GM12878 (cell line): ENCODE results near the gene ENOX1. TPM values are rescaled to one million over a fixed set of nuclear protein-coding genes. Genes with fewer than 3 reads are reported as not detected.

ENCODE experiments used
- ATAC-seq: fragments of 200-7000 bp; cut with Tn5 transposase; 3 replicates; pipeline ENCODE4 v1.9.1; 2020; ENCODE audit warnings: mild to moderate bottlenecking, moderate library complexity
- BruUV-seq: library from RNA; stranded (reverse); fragments of 400-500 nt; replicated peaks from 2 replicates; lab custom pipeline; 2021; lab: Mats Ljungman, UMichigan
- CTCF ChIA-PET: fragments of 300-600 bp; sonication (Branson Sonifier 250); formaldehyde crosslinking; extraction: SDS; loops from one replicate; lab custom pipeline; 2021; ENCODE audit warnings: inconsistent platforms; lab: Yijun Ruan, JAX
- POLR2A ChIA-PET: fragments of 350-600 bp; formaldehyde crosslinking; extraction: SDS; loops from one replicate; lab custom pipeline; 2021; ENCODE audit warnings: inconsistent platforms; lab: Charles Lee
- RAD21 ChIA-PET: fragments of 300-600 bp; sonication (Branson Sonifier 250); formaldehyde crosslinking; loops from one replicate; lab custom pipeline; 2023; ENCODE audit warnings: antibody characterized with exemption; ENCODE audit not compliant: unreplicated experiment; lab: Charles Lee
- SMC1A ChIA-PET: fragments of 300-600 bp; sonication (Branson Sonifier 250); formaldehyde crosslinking; loops from one replicate; lab custom pipeline; 2023; ENCODE audit not compliant: unreplicated experiment, uncharacterized antibody; lab: Charles Lee
- DNase-seq: peaks from one replicate; pipeline ENCODE4 v3.0.0-alpha.2; 2011; ENCODE audit warnings: low read depth, low spot score
- FAIRE-seq: peaks from 3 replicates; lab custom pipeline; 2011; peaks lifted over from hg19 to GRCh38; lab: Jason Lieb, UNC
- H2AFZ ChIP-seq: 2 replicates; pipeline ENCODE4 v1.6.0; 2011; ENCODE audit warnings: low read depth, low read length, control low read depth; ENCODE audit not compliant: control insufficient read depth
- H3K27ac ChIP-seq: 2 replicates; pipeline ENCODE4 v1.5.1; 2011; ENCODE audit warnings: control low read depth; ENCODE audit not compliant: control insufficient read depth, insufficient read depth
- H3K27me3 ChIP-seq, 2 experiments: replicated peaks in 1 of 2; 2 replicates each; pipeline versions ENCODE4 v1.6.0 to v1.6.1; 2011; ENCODE audit warnings: low read length in 1 of 2; ENCODE audit not compliant: control insufficient read depth in 2 of 2, insufficient read depth in 2 of 2
- H3K36me3 ChIP-seq, 2 experiments: 2 replicates each; pipeline ENCODE4 v1.5.1; 2011; ENCODE audit warnings: low read length in 1 of 2; ENCODE audit not compliant: control insufficient read depth in 2 of 2, insufficient read depth in 2 of 2
- H3K4me1 ChIP-seq: 2 replicates; pipeline ENCODE4 v1.6.1; 2011; ENCODE audit warnings: mild to moderate bottlenecking, low read length, moderate library complexity, mixed read lengths; ENCODE audit not compliant: control insufficient read depth, insufficient read depth
- H3K4me2 ChIP-seq: 2 replicates; pipeline ENCODE4 v1.6.0; 2011; ENCODE audit warnings: control low read depth; ENCODE audit not compliant: control insufficient read depth, insufficient read depth
- H3K4me3 ChIP-seq: fragments of 200-600 bp; sonication (generic); 2 replicates; pipeline ENCODE4 v1.5.1; 2016
- H3K79me2 ChIP-seq: 2 replicates; pipeline ENCODE4 v1.6.0; 2011; ENCODE audit warnings: low read length; ENCODE audit not compliant: control insufficient read depth, insufficient read depth
- H3K9ac ChIP-seq: 2 replicates; pipeline ENCODE4 v1.8.0; 2011; ENCODE audit warnings: low read length, control low read depth, mixed read lengths; ENCODE audit not compliant: control insufficient read depth, insufficient read depth
- H3K9me3 ChIP-seq: replicated peaks from 3 replicates; pipeline ENCODE4 v1.5.1; 2011; ENCODE audit warnings: mild to moderate bottlenecking, low read length; ENCODE audit not compliant: control insufficient read depth, insufficient read depth
- H4K20me1 ChIP-seq: 2 replicates; pipeline ENCODE4 v1.6.0; 2011; ENCODE audit not compliant: control insufficient read depth, insufficient read depth
- BHLHE40 ChIP-seq, 2 experiments: fragments of 450-650 bp in 1 of 2; IDR thresholded peaks; 2 replicates each; pipeline ENCODE4 v1.6.1; 2011 to 2017; ENCODE audit warnings: low read depth in 2 of 2, borderline replicate concordance in 1 of 2, improper control_type of control experiment in 1 of 2, low read length in 1 of 2, mild to moderate bottlenecking in 1 of 2
- BRCA1 ChIP-seq: IDR thresholded peaks from 2 replicates; pipeline ENCODE4 v1.6.1; 2011; ENCODE audit warnings: low read depth, low read length, improper control_type of control experiment
- GATAD2B ChIP-seq: fragments of 450-650 bp; conservative IDR thresholded peaks from 2 replicates; pipeline ENCODE4 v1.6.1; 2017; ENCODE audit warnings: low read depth, mild to moderate bottlenecking, moderate library complexity
- HDAC2 ChIP-seq: fragments of 200-600 bp; sonication (generic); IDR thresholded peaks from 2 replicates; pipeline ENCODE4 v1.6.1; 2017
- HDAC6 ChIP-seq: fragments of 200-600 bp; sonication (generic); IDR thresholded peaks from one replicate; pipeline ENCODE4 v1.8.0; 2017; ENCODE audit warnings: antibody characterized with exemption; ENCODE audit not compliant: unreplicated experiment
- HDGF ChIP-seq: fragments of 450-650 bp; IDR thresholded peaks from 2 replicates; pipeline ENCODE4 v1.6.1; 2016; ENCODE audit warnings: antibody characterized with exemption
- KDM1A ChIP-seq: fragments of 200-600 bp; sonication (generic); IDR thresholded peaks from 2 replicates; pipeline ENCODE4 v1.6.1; 2016; ENCODE audit warnings: borderline replicate concordance
- NFYA ChIP-seq: IDR thresholded peaks from 2 replicates; pipeline ENCODE4 v1.6.1; 2011; ENCODE audit warnings: low read depth, mild to moderate bottlenecking, low read length, improper control_type of control experiment, borderline replicate concordance
- NR2C1 ChIP-seq: fragments of 450-650 bp; IDR thresholded peaks from 2 replicates; pipeline ENCODE4 v1.6.1; 2017; ENCODE audit warnings: antibody characterized with exemption, mild to moderate bottlenecking, moderate library complexity
- PAX8 ChIP-seq: fragments of 450-650 bp; IDR thresholded peaks from 2 replicates; pipeline ENCODE4 v1.6.1; 2017; ENCODE audit warnings: mild to moderate bottlenecking, moderate library complexity
- PML ChIP-seq: IDR thresholded peaks from 2 replicates; pipeline ENCODE4 v1.6.1; 2012; ENCODE audit warnings: low read length, inconsistent platforms
- POLR2AphosphoS2 ChIP-seq: IDR thresholded peaks from 2 replicates; pipeline ENCODE4 v1.6.1; 2011; ENCODE audit warnings: low read depth, mild to moderate bottlenecking, low read length, improper control_type of control experiment, moderate library complexity
- POLR2AphosphoS5 ChIP-seq: IDR thresholded peaks from 2 replicates; pipeline ENCODE4 v1.6.1; 2011; ENCODE audit warnings: mild to moderate bottlenecking, low read length, inconsistent platforms
- POU2F2 ChIP-seq: IDR thresholded peaks from 3 replicates; pipeline ENCODE4 v1.6.1; 2011; ENCODE audit warnings: low read depth, mild to moderate bottlenecking, low read length, borderline replicate concordance
- RFX5 ChIP-seq: IDR thresholded peaks from 2 replicates; pipeline ENCODE4 v1.6.1; 2011; ENCODE audit warnings: low read depth, low read length, improper control_type of control experiment
- SKIL ChIP-seq: fragments of 450-650 bp; IDR thresholded peaks from 2 replicates; pipeline ENCODE4 v1.6.1; 2017; ENCODE audit warnings: mild to moderate bottlenecking, low read depth, inconsistent platforms; ENCODE audit not compliant: poor library complexity, severe bottlenecking
- SMC3 ChIP-seq: IDR thresholded peaks from 2 replicates; pipeline ENCODE4 v1.6.1; 2011; ENCODE audit warnings: low read length, improper control_type of control experiment, borderline replicate concordance
- SPI1 ChIP-seq: IDR thresholded peaks from 2 replicates; pipeline ENCODE4 v1.6.1; 2011; ENCODE audit warnings: low read depth, mild to moderate bottlenecking, low read length, moderate library complexity, borderline replicate concordance; ENCODE audit not compliant: insufficient read depth
- SREBF2 ChIP-seq: IDR thresholded peaks from 2 replicates; pipeline ENCODE4 v1.6.1; 2012; ENCODE audit warnings: mild to moderate bottlenecking, low read length
- ZNF217 ChIP-seq: fragments of 450-650 bp; IDR thresholded peaks from 2 replicates; pipeline ENCODE4 v1.6.1; 2017; ENCODE audit warnings: antibody characterized with exemption, mild to moderate bottlenecking
- ZNF274 ChIP-seq: IDR thresholded peaks from one replicate; pipeline ENCODE4 v1.8.0; 2011; ENCODE audit not compliant: insufficient read length, insufficient read depth
- ZSCAN29 ChIP-seq: fragments of 450-650 bp; IDR thresholded peaks from 2 replicates; pipeline ENCODE4 v1.6.1; 2017; ENCODE audit warnings: mild to moderate bottlenecking, moderate library complexity
- WGBS: methylation state at CpG from one replicate; pipeline ENCODE4 v1.1.6; 2016; ENCODE audit warnings: low lambda C conversion rate; ENCODE audit not compliant: insufficient replicate concordance, insufficient coverage; ENCODE audit errors: missing lambda C conversion rate; 5-methylcytosine and 5-hydroxymethylcytosine counted together
- in situ Hi-C: fragments of 300-500 bp; cut with MboI; formaldehyde crosslinking; loops from 9 replicates; pipeline ENCODE4 v1.14.3; 2018; ENCODE audit warnings: mixed read lengths
- intact Hi-C: fragments of 100-400 bp; cut with micrococcal nuclease; formaldehyde crosslinking; loops from one replicate; pipeline ENCODE4 v1.14.2; 2022; ENCODE audit not compliant: unreplicated experiment
- polyA plus RNA-seq, 11 experiments: library from polyadenylated mRNA; depleted of rRNA in 4 of 11; unstranded in 6 of 11; stranded (reverse) in 5 of 11; fragments of >200 nt; fragmentation: Nextera tagmentation in 4 of 11; fragmentation: Illumina TruSeq in 1 of 11; extraction: Ambion mirVana in 4 of 11; extraction: Trizol in 1 of 11; gene quantifications; 1 replicate in 1 of 11; 2 replicates in 10 of 11; pipeline versions ENCODE4 v1.2.1 to v1.2.3, GENCODE V29; 2011 to 2016; ENCODE audit warnings: inconsistent platforms in 2 of 11, missing spikeins in 2 of 11, low read depth in 1 of 11
- total RNA-seq, 4 experiments: library from RNA; depleted of rRNA in 3 of 4; stranded (reverse); fragments of >200 nt in 3 of 4; fragmentation: Illumina TruSeq in 1 of 4; extraction: Trizol in 1 of 4; gene quantifications; 2 replicates each; pipeline versions ENCODE4 v1.2.1 to v1.2.3, GENCODE V29; 2013 to 2021

The ENOX1 gene
- total and polyA plus RNA-seq, 10 of the 15 experiments (the other 5 are each of a cell fraction or from before 2014, with no cell fraction given) = 0.11 to 0.26 (median 0.15) TPM

- no peak for TF ChIP-seq HDAC6
- no peak for TF ChIP-seq PML
- TF ChIP-seq KDM1A = no peak
- no peak for TF ChIP-seq SMC3
These were observed 557.3 kb downstream of the ENOX1 start (continued) for GRCh38 chr13:43229506-43229905.

GRCh38 chr13:43227721-43228120 lies 559.1 kb downstream of the ENOX1 start:
- RAD21 ChIA-PET = interaction anchor here (0.6 kb wide), 1 partner anchor 373 kb away, joined by 3 read pairs; no protein-coding TSS in a partner anchor
- no peak for TF ChIP-seq HDGF
- TF ChIP-seq BRCA1 = no peak
- no peak for TF ChIP-seq RFX5
- no peak for TF ChIP-seq NFYA
- no peak for TF ChIP-seq ZNF217
- TF ChIP-seq ZSCAN29 = no peak
- TF ChIP-seq SKIL = no peak
- no peak for TF ChIP-seq GATAD2B
- no peak for TF ChIP-seq HDAC6
- TF ChIP-seq SPI1 = no peak
- TF ChIP-seq PAX8 = no peak
- no peak for TF ChIP-seq POLR2AphosphoS2
- TF ChIP-seq SREBF2 = no peak
- TF ChIP-seq NR2C1 = no peak
- TF ChIP-seq POU2F2 = no peak
- TF ChIP-seq BHLHE40 (IDR thresholded peaks at IDR 0.05; ENCODE audit: borderline replicate concordance in 1 of 2, low read depth in 2 of 2, low read length in 1 of 2) = no peak
- TF ChIP-seq ZNF274 = no peak
- TF ChIP-seq HDAC2 = no peak
- TF ChIP-seq POLR2AphosphoS5 = no peak
- TF ChIP-seq, all 136 proteins: peak for 0
- ChIA-PET SMC1A (interaction anchor here (0.6 kb wide), 1 partner anchor 587 kb away, joined by 3 read pairs; no protein-coding TSS in a partner anchor), POLR2A (interaction anchor here (0.6 kb wide), 1 partner anchor 608 kb away, joined by 3 read pairs; no protein-coding TSS in a partner anchor), CTCF (no interaction called here)
- Histone ChIP-seq H3K27me3 (no peaks in the 10 kb centered on the region; a peak in 1 of 4 replicates), H3K4me2 (no peak overlapping the region), H4K20me1 (no peaks in the 10 kb centered on the region), H2AFZ (no peak overlapping the region), H3K27ac (no peak overlapping the region), H3K9me3 (no peaks in the 10 kb centered on the region), H3K79me2 (no peaks in the 10 kb centered on the region), H3K4me3 (no peak overlapping the region), H3K4me1 (no peaks in the 10 kb centered on the region), H3K36me3 (no peaks in the 10 kb centered on the region), H3K9ac (no peak overlapping the region)
- WGBS = 23% methylated on average over 2 of the region's 2 CpGs
- FAIRE-seq (no peak), ATAC-seq (no peak), DNase-seq (no peak)
- intact Hi-C loops (no loop called here), in situ Hi-C loops (no loop called here)
- BruUV-seq = no TSS peak
